K562 (cell line): ENCODE data around the gene ABCA13. TPM values are rescaled to one million over a fixed set of nuclear protein-coding genes. Genes with fewer than 3 reads are reported as not detected.
A peak's percentile ranks its signal among the peaks of the same experiment; 100 is the strongest.

Experiments used
- ATAC-seq: fragments of 200-7000 bp; cut with Tn5 transposase; 3 replicates; pipeline ENCODE4 v1.9.1; 2020; ENCODE audit warnings: moderate library complexity
- Bru-seq: library from RNA; stranded (reverse); fragments of 400-500 nt; gene quantifications from one replicate; lab custom pipeline; 2021; lab: Mats Ljungman, UMichigan
- BruChase-seq, 2 experiments: library from RNA; stranded (reverse); fragments of 400-500 nt; gene quantifications; one replicate each; lab custom pipeline; 2021; lab: Mats Ljungman, UMichigan
- BruUV-seq: library from RNA; stranded (reverse); fragments of 400-500 nt; replicated peaks from 2 replicates; lab custom pipeline; 2021; lab: Mats Ljungman, UMichigan
- CTCF ChIA-PET: fragments of 300-600 bp; formaldehyde crosslinking; extraction: SDS; loops from one replicate; lab custom pipeline; 2021; ENCODE audit warnings: low intra/inter-chr PET ratio; lab: Yijun Ruan, JAX
- POLR2A ChIA-PET: fragments of 300-600, 350-650 bp; sonication (Branson Sonifier 250); formaldehyde crosslinking; extraction: SDS; loops from one replicate; lab custom pipeline; 2021; ENCODE audit warnings: antibody characterized with exemption, inconsistent platforms; lab: Yijun Ruan, JAX
- DNase-seq, 4 experiments: peaks; one replicate each; pipeline versions ENCODE4 v3.0.0 to v3.0.0-alpha.2; 2011 to 2018; ENCODE audit warnings: low spot score in 3 of 4, mixed read lengths in 3 of 4; ENCODE audit errors: extremely low read depth in 1 of 4
- FAIRE-seq: peaks from 2 replicates; lab custom pipeline; 2011; peaks lifted over from hg19 to GRCh38; lab: Jason Lieb, UNC
- H2AFZ ChIP-seq: 2 replicates; pipeline ENCODE4 v1.6.0; 2011; ENCODE audit warnings: low read depth, low read length, control low read depth, inconsistent platforms
- H3K27ac ChIP-seq: fragments of 200-600 bp; 3 replicates; pipeline ENCODE4 v1.8.0; 2011; ENCODE audit warnings: low read depth, mild to moderate bottlenecking, control low read depth, inconsistent platforms, low read length, moderate library complexity, mixed read lengths; ENCODE audit errors: extremely low read depth
- H3K27me3 ChIP-seq, 2 experiments: fragments of 300-600 bp in 1 of 2; 2 replicates in 1 of 2; 3 replicates in 1 of 2; pipeline versions ENCODE4 v1.6.0 to v1.8.0; 2011; ENCODE audit warnings: inconsistent platforms in 2 of 2, low read length in 2 of 2, mild to moderate bottlenecking in 1 of 2, mixed read lengths in 1 of 2, moderate library complexity in 1 of 2; ENCODE audit not compliant: control insufficient read depth in 2 of 2, insufficient read depth in 2 of 2
- H3K36me3 ChIP-seq: fragments of 300-600 bp; 3 replicates; pipeline ENCODE4 v1.8.0; 2011; ENCODE audit warnings: mild to moderate bottlenecking, low read length, inconsistent platforms; ENCODE audit not compliant: control insufficient read depth, insufficient read depth
- H3K4me1 ChIP-seq, 2 experiments: fragments of 200-600 bp in 1 of 2; replicated peaks in 1 of 2; 2 replicates in 1 of 2; 3 replicates in 1 of 2; pipeline versions ENCODE4 v1.5.1 to v1.8.0; 2011; ENCODE audit warnings: inconsistent platforms in 2 of 2, low read length in 2 of 2, mild to moderate bottlenecking in 1 of 2, mixed read lengths in 1 of 2, moderate library complexity in 1 of 2; ENCODE audit not compliant: control insufficient read depth in 2 of 2, insufficient read depth in 2 of 2
- H3K4me2 ChIP-seq: 2 replicates; pipeline ENCODE4 v1.6.1; 2011; ENCODE audit warnings: low read length, control low read depth, inconsistent platforms, mixed read lengths; ENCODE audit not compliant: insufficient read depth
- H3K4me3 ChIP-seq: fragments of 200-600 bp; sonication (generic), shearing (Covaris generic); 2 replicates; pipeline ENCODE4 v1.5.1; 2016; ENCODE audit warnings: control low read depth, inconsistent platforms
- H3K79me2 ChIP-seq: fragments of 200-600 bp; 3 replicates; pipeline ENCODE4 v1.8.0; 2011; ENCODE audit warnings: low read length, inconsistent platforms; ENCODE audit not compliant: control insufficient read depth, insufficient read depth
- H3K9ac ChIP-seq, 2 experiments: 2 replicates each; pipeline versions ENCODE4 v1.6.0 to v1.6.1; 2011; ENCODE audit warnings: low read depth in 2 of 2, low read length in 2 of 2, control low read depth in 1 of 2, inconsistent platforms in 1 of 2, mild to moderate bottlenecking in 1 of 2, mixed read lengths in 1 of 2; ENCODE audit not compliant: insufficient read depth in 1 of 2
- H3K9me1 ChIP-seq: one replicate; pipeline ENCODE4 v1.6.0; 2011; ENCODE audit warnings: inconsistent platforms, mild to moderate bottlenecking, low read length, moderate library complexity; ENCODE audit not compliant: control insufficient read depth, insufficient read depth
- H3K9me3 ChIP-seq: replicated peaks from 2 replicates; pipeline ENCODE4 v1.5.1; 2011; ENCODE audit warnings: low read depth, low read length, inconsistent platforms; ENCODE audit not compliant: control insufficient read depth, insufficient read depth
- H4K20me1 ChIP-seq: replicated peaks from 2 replicates; pipeline ENCODE4 v1.6.1; 2011; ENCODE audit warnings: low read length, inconsistent platforms, mixed read lengths; ENCODE audit not compliant: control insufficient read depth, insufficient read depth
- RBM17 ChIP-seq: fragments of 200-400 bp; formaldehyde crosslinking; IDR thresholded peaks from 2 replicates; pipeline ENCODE4 v1.6.1; 2017; ENCODE audit warnings: low read depth, mild to moderate bottlenecking, low read length, borderline replicate concordance
- ZNF140 ChIP-seq: fragments of 250-450 bp; sonication (Bioruptor Pico); IDR thresholded peaks from 2 replicates; pipeline ENCODE4 v1.8.0; 2021; ENCODE audit warnings: moderate library complexity, mild to moderate bottlenecking, inconsistent platforms
- ZNF274 ChIP-seq: IDR thresholded peaks from 2 replicates; pipeline ENCODE4 v1.6.1; 2011; ENCODE audit warnings: low read depth, mild to moderate bottlenecking, low read length, moderate library complexity, borderline replicate concordance
- WGBS: fragments of 100-300 bp; shearing (Covaris generic); methylation state at CpG from one replicate; pipeline ENCODE4 v1.1.6; 2016; ENCODE audit warnings: low coverage, mixed read lengths; ENCODE audit not compliant: insufficient coverage; ENCODE audit errors: missing lambda C conversion rate; 5-methylcytosine and 5-hydroxymethylcytosine counted together
- in situ Hi-C: fragments of 300-500 bp; cut with MboI; formaldehyde crosslinking; loops from 4 replicates; pipeline ENCODE4 v1.15.0; 2018; ENCODE audit warnings: inconsistent platforms, mixed read lengths
- intact Hi-C: fragments of 100-400 bp; cut with micrococcal nuclease; formaldehyde crosslinking; loops from 2 replicates; pipeline ENCODE4 v1.14.2; 2022
- long read RNA-seq, 3 experiments: library from polyadenylated mRNA in 2 of 3; library from RNA in 1 of 3; unstranded in 2 of 3; stranded (forward) in 1 of 3; transcript quantifications; one replicate each; pipeline ENCODE4 v2.0.0, GENCODE V29; 2019 to 2022
- polyA minus RNA-seq, 3 experiments: library from RNA; depleted of rRNA, polyadenylated mRNA; stranded (reverse); fragments of >200 nt; gene quantifications; 2 replicates each; pipeline ENCODE4 v1.2.3, GENCODE V29; 2011
- polyA plus RNA-seq, 8 experiments: library from polyadenylated mRNA; depleted of rRNA in 4 of 8; stranded (reverse) in 5 of 8; unstranded in 3 of 8; fragments of >200 nt; fragmentation: Nextera tagmentation in 2 of 8; fragmentation: Illumina TruSeq in 1 of 8; extraction: Ambion mirVana in 2 of 8; extraction: Trizol in 1 of 8; gene quantifications; 2 replicates each; pipeline versions ENCODE4 v1.2.1 to v1.2.3, GENCODE V29; 2011 to 2014; ENCODE audit warnings: inconsistent platforms in 1 of 8, missing spikeins in 1 of 8
- total RNA-seq, 7 experiments: library from RNA; depleted of rRNA in 6 of 7; stranded (reverse); fragments of >200 nt in 6 of 7; fragmentation: Illumina TruSeq in 2 of 7; extraction: Trizol in 2 of 7; gene quantifications; 2 replicates each; pipeline versions ENCODE4 v1.2.1 to v1.2.3, GENCODE V29; 2011 to 2021; ENCODE audit warnings: low replicate concordance in 1 of 7
- TF ChIP-seq, protein P1 (sequence below): fragments of 450-650 bp; IDR thresholded peaks from 2 replicates; pipeline ENCODE4 v1.6.1; 2018; ENCODE audit not compliant: partially characterized antibody

Gene ABCA13, protein sequence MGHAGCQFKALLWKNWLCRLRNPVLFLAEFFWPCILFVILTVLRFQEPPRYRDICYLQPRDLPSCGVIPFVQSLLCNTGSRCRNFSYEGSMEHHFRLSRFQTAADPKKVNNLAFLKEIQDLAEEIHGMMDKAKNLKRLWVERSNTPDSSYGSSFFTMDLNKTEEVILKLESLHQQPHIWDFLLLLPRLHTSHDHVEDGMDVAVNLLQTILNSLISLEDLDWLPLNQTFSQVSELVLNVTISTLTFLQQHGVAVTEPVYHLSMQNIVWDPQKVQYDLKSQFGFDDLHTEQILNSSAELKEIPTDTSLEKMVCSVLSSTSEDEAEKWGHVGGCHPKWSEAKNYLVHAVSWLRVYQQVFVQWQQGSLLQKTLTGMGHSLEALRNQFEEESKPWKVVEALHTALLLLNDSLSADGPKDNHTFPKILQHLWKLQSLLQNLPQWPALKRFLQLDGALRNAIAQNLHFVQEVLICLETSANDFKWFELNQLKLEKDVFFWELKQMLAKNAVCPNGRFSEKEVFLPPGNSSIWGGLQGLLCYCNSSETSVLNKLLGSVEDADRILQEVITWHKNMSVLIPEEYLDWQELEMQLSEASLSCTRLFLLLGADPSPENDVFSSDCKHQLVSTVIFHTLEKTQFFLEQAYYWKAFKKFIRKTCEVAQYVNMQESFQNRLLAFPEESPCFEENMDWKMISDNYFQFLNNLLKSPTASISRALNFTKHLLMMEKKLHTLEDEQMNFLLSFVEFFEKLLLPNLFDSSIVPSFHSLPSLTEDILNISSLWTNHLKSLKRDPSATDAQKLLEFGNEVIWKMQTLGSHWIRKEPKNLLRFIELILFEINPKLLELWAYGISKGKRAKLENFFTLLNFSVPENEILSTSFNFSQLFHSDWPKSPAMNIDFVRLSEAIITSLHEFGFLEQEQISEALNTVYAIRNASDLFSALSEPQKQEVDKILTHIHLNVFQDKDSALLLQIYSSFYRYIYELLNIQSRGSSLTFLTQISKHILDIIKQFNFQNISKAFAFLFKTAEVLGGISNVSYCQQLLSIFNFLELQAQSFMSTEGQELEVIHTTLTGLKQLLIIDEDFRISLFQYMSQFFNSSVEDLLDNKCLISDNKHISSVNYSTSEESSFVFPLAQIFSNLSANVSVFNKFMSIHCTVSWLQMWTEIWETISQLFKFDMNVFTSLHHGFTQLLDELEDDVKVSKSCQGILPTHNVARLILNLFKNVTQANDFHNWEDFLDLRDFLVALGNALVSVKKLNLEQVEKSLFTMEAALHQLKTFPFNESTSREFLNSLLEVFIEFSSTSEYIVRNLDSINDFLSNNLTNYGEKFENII (N-terminal part only)
- 3.7 and 3.8 TPM in 2 replicates for total RNA-seq (2011; cell fraction: chromatin; rRNA removed; ENCODE audit: low replicate concordance)
- 3.6 and 3.7 TPM in 2 replicates for total RNA-seq (2011; cell fraction: nucleolus; rRNA removed)
- total RNA-seq (2011; cell fraction: nucleoplasm; rRNA removed) = 2.6 and 2.9 TPM in 2 replicates
- 0.14 and 0.24 TPM in 2 replicates for total RNA-seq (2014; rRNA removed)
- 0.26 and 0.58 TPM in 2 replicates for total RNA-seq (2014; rRNA removed; fragmentation: Illumina TruSeq; extraction: Trizol)
- 0.19 and 0.29 TPM in 2 replicates for total RNA-seq (2015; rRNA removed; fragmentation: Illumina TruSeq; extraction: Trizol)
- total RNA-seq (2021) = 0.64 and 0.69 TPM in 2 replicates
- 0.69 and 1.5 TPM in 2 replicates for polyA plus RNA-seq (2011; rRNA removed)
- polyA plus RNA-seq (2011; cell fraction: cytosol; rRNA removed) = 0.55 and 1.0 TPM in 2 replicates
- polyA plus RNA-seq (2011; cell fraction: nucleus; rRNA removed) = 1.7 and 2.0 TPM in 2 replicates
- polyA plus RNA-seq (2012) = 0.36 and 0.39 TPM in 2 replicates
- polyA plus RNA-seq (2014; fragmentation: Illumina TruSeq; extraction: Trizol) = 0.28 and 0.42 TPM in 2 replicates
- under 1 TPM; 0.31 to 0.38 TPM for polyA plus RNA-seq (2014; fragmentation: Nextera tagmentation; extraction: Ambion mirVana)
- 0.24 and 0.36 TPM in 2 replicates for polyA plus RNA-seq (2014; rRNA removed)
- 1.0 and 2.2 TPM in 2 replicates for polyA minus RNA-seq (2011; rRNA and poly(A)+ RNA removed)
- polyA minus RNA-seq (2011; cell fraction: cytosol; rRNA and poly(A)+ RNA removed) = 0.19 and 1.4 TPM in 2 replicates
- polyA minus RNA-seq (2011; cell fraction: nucleus; rRNA and poly(A)+ RNA removed) = 1.8 and 3.5 TPM in 2 replicates
- percentile 27 among the genes with signal in this experiment for Bru-seq, nascent RNA
- percentile 26 among the genes with signal in this experiment for BruChase-seq, experiment 1, labeled RNA remaining after a 2-hour chase
- percentile 25 among the genes with signal in this experiment for BruChase-seq, experiment 2, labeled RNA remaining after a 6-hour chase
- long read RNA-seq, experiment 1, partial matches to known transcripts = 2 of 3 reads
- long read RNA-seq, experiment 1, other reads (novel, unspliced or antisense) = 1 of 3 reads
- long read RNA-seq, experiment 2, partial matches to known transcripts = 0 of 1 reads
- long read RNA-seq, experiment 2, other reads (novel, unspliced or antisense) = 1 of 1 reads
- long read RNA-seq, experiment 3, partial matches to known transcripts = 0 of 1 reads
- long read RNA-seq, experiment 3, other reads (novel, unspliced or antisense) = 1 of 1 reads

DNA sequence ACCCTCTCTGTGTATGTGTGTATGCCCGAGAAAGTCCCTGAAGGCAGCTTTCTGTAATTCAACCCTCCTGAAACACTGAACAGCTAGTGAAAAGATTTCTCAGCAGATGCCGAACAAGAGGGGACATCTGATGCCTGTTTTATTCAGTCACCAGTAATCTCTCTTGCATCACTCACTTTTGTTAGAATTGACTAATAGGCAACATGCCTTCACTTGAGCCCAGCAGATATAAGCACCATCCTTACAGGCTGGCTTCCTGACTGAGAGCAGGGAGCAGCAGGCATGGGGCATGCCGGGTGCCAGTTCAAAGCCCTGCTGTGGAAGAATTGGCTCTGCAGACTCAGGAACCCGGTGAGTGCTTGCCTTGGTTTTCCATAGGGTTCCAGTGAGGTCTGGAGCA, at the start of gene ABCA13:
Gene ABCA13, plus strand, starts transcription at position 257 of the 400 bp plus-strand sequence. Its CDS starts 26 bp downstream, at position 283.
- no peaks in the 10 kb centered on the region for H3K4me1 ChIP-seq
- no peak for FAIRE-seq
- H3K27me3 ChIP-seq = no peaks in the 10 kb centered on the region
- no peaks in the 10 kb centered on the region for H3K9me3 ChIP-seq
- no peak within 1 kb of the TSS for H3K9ac ChIP-seq
- no peak within 1 kb of the TSS for H2AFZ ChIP-seq
- DNase-seq = no peak
- no peak within 1 kb of the TSS for H3K4me3 ChIP-seq
- ChIA-PET POLR2A (no interaction called here), CTCF (no interaction called here)
- WGBS = 2% methylated on average over 4 of the region's 4 CpGs
- no TSS peak for BruUV-seq
- intact Hi-C loops (no loop called here), in situ Hi-C loops (no loop called here)
- ATAC-seq = no peak
- no peaks in the 10 kb centered on the region for H3K9me1 ChIP-seq
- no peak within 1 kb of the TSS for H3K27ac ChIP-seq
- H4K20me1 ChIP-seq = no peaks in the 10 kb centered on the region
- no peaks in the 10 kb centered on the region for H3K36me3 ChIP-seq
- H3K4me2 ChIP-seq = no peak within 1 kb of the TSS
- H3K79me2 ChIP-seq = no peaks in the 10 kb centered on the region
- TF ChIP-seq, protein P1, sequence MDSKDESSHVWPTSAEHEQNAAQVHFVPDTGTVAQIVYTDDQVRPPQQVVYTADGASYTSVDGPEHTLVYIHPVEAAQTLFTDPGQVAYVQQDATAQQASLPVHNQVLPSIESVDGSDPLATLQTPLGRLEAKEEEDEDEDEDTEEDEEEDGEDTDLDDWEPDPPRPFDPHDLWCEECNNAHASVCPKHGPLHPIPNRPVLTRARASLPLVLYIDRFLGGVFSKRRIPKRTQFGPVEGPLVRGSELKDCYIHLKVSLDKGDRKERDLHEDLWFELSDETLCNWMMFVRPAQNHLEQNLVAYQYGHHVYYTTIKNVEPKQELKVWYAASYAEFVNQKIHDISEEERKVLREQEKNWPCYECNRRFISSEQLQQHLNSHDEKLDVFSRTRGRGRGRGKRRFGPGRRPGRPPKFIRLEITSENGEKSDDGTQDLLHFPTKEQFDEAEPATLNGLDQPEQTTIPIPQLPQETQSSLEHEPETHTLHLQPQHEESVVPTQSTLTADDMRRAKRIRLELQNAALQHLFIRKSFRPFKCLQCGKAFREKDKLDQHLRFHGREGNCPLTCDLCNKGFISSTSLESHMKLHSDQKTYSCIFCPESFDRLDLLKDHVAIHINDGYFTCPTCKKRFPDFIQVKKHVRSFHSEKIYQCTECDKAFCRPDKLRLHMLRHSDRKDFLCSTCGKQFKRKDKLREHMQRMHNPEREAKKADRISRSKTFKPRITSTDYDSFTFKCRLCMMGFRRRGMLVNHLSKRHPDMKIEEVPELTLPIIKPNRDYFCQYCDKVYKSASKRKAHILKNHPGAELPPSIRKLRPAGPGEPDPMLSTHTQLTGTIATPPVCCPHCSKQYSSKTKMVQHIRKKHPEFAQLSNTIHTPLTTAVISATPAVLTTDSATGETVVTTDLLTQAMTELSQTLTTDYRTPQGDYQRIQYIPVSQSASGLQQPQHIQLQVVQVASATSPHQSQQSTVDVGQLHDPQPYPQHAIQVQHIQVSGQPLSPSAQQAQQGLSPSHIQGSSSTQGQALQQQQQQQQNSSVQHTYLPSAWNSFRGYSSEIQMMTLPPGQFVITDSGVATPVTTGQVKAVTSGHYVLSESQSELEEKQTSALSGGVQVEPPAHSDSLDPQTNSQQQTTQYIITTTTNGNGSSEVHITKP = no peak
- TF ChIP-seq RBM17 (no peak), ZNF140 (no peak), ZNF274 (no peak)
